Activated T-cell treated with anti-CD3 and anti-CD28 coated beads for 48 hours (primary cell): ENCODE results near the gene WRAP73.

ENCODE experiments used
- DNase-seq: peaks from one replicate; pipeline ENCODE4 v3.0.0-alpha.2; 2020; ENCODE audit warnings: low read depth

WRAP73 gene

DNA sequence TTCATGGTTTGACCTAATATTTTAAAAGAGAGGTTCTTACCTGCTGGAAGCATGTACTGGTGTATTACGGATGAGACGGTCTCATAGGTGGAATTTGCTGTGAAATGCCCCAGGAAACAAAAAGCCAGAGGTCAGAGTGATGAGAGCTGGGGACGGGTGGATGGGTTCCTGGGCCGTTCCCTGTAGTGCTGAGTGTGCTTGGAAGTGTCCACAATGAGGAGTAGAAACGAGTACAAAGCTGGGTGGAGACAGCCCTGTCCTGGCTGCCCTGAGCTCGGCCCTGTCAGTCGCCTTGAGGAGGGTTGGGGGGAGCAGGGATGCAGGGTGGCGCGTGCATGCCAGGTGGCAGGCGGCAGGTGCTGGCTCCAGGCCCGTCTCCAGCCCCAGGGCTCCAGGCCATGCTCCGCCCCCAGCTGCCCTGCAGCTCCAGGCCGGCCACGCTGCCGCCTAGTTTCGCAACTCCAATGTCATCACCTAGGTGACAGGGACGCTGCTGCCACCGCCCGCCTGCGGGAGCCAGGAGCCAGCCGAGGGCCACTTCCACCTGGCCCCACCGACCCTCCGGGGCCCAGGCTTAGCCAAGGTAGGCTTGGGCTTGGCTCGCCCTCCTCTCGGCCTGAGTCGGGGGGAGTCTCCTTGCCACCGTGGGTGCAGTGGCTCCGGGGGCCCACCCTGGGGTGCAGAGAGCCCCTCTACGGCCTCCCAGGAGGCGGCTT is 18.8 kb upstream of the WRAP73 start:
- no peak for DNase-seq

DNA sequence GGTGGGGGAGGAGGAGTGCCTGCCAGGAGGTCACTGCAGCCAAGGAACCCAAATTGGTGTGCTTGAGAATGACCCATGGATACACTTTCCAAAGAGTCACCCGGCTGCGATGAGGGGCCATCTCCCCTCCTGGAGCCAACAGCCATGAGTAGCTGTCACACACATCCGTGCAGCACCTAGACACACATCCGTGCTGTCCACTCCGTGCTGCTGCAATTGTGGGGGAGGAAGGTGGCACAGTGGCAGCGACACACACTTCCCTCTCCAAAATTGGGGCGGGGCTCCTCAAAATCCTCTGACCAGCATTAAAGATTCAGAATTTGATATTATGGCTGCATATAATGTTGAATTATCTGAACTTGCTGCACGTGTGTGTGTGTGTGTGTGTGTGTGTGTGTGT is 18.2 kb upstream of the WRAP73 start:
- no peak for DNase-seq

DNA sequence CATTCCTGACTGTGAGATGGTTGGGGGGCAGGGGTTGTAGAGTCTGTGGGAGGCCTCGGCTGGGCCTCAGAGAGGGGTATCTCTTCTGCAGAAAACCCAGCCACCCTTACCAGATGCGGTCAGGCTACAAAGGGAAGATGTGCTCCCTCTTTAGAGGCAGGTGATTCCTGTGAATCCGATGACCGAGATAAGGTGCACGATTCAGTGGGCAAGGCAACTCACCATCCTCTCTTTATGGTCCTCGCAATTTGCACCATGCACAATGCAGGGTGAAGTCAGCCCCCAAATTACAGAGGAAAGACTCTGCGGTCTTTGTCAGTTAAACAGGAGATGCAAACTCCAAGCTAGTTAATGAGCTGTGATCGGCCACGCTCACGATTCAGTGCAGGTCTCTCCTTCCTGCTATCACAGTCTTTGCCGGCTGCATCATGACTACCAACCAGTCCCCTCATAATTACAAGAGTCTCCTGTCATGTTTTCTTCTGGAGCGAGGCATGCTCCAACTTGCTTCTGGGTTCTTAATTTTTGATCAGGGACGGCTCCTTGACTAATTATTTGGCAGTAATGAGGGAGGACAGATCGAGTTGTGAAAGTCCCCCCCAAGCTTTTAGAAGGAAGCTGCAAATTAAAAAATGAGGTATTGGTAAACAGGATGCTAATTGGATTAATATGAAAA is 14.9 kb upstream of the WRAP73 start:
- DNase-seq: no peak

DNA sequence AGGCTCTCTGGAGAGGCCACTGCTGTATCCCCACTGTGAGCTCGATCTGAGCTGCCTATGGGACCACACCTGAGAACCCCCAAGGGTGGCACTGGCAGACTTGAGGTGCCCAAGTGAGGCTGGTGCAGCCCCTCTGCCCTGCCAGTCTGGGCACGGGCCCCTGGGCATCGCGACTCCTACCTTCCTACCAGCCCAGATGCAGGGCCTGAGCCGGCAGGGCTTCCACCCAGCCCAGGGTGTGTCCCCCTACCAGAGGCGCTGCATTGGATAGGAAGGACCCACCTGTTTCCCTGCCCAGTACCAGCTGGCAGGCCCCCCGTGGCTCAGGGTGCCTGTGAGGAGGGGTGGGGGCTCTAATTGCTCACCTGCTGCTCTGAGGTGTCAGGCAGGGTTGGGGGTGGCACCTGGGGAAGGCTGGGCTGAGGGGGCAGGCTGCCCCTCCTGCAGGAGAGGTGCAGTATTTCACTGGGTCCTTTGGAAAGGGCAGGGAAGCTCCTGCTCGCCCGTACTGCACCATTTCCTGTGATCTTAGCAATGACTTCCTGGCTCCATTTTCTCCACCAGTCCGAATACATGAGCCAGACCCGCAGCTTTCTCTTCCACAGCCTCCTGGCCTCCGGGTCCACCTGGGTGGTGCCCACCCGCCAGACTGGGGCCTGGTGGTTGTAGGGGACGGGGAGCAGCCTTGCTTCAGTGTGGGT is 14.2 kb upstream of the WRAP73 start:
- no peak for DNase-seq

DNA sequence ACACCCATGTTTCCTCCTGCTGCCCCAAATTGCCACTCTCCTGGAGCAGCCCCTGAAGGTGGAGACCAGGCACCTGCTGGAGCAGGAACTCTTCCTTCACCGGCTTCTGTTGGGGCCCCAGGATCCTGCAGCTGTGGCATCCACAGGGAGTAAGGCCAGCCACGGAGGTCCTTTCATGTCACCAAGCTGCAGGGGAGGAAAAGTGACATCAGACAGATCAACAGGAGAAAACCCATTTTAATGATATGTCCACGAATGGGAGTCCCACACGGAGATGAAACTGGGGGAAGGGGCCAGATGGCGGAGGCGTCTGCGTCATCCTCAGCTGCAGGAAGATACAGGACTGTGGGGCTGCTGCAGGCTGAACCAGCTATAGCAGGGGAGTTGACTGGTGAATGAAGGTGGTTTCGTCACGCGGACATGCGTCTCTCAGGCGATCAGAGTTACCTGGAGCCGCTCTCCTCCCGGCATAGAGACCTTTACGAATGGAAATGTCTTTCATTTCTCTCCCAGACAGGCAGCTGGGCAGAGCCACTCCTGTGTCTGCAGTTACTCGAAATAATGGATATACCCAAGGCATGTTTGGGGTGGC is 12.3 kb upstream of the WRAP73 start:
- no peak for DNase-seq

DNA sequence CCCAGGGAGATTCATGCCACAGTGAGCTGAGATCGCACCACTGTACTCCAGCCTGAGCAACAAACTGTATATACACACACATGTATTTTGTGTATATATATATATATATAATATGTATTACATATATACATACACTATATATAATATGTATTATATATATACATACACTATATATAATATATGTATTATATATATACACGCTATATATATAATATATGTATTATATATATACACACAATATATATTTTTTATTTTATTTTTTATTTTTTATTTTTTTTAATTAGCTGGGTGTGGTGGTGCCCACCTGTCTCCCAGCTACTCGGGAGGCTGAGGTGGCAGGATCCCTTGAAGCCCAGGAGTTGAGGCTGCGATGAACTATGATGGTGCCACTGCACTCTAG is 11.7 kb upstream of the WRAP73 start:
- DNase-seq: no peak

DNA sequence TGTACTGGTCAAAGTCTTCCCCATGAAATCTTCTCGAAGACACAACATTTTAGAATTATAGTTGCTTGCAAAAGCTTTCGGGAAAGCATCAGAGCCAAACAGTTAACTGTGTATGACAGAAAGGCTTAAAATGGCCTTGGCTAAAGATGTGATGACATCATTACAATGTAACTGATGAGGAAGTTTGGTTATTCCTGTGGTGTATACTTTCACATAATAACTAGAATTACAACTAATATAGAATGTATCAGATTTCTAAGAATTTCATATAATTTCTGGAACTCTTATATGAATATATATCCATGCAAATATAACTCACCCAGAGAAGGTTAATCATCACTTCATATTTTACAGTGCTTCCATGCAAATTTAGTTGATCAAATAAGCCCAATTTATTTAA is 10.8 kb upstream of the WRAP73 start:
- no peak for DNase-seq

DNA sequence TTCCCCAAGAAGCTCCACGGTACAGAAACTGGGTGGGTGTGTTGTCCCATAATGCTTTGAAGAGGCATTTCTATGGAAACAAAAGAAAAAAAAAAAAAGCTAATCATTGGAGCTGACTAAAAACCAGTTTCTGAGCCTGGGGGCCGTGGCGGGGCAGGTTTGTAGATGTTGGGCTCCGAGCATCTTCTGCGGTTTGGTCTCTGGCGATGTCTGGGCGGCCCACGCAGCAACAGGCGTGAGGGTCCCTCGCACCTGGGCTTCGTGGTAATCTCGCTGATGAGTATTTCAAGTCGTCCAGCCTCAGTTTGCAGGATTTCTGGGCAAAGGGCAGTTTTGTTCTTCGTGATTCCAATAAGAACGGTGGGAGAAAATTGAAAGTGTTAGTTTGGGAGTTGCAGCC is 9.2 kb upstream of the WRAP73 start:
- DNase-seq: no peak

DNA sequence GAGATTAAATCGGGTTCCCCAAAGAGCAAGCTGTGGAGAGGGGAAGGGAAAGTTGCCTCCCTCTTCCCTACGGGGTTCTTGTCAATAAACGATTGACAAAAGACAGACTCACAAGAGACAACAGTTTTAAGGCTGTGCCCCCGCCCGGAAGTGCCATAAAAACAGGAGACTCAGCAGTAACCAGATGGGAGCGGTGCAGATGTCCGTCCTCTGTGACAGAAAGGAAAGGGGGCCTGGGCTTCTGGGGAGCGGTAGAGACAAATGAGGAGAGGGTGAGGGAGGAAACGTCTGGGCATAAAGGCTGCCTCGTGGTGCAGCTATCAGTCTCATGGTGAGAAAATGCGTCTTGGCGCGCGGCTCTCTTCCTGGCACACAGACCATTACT is 8.3 kb upstream of the WRAP73 start:
- no peak for DNase-seq

DNA sequence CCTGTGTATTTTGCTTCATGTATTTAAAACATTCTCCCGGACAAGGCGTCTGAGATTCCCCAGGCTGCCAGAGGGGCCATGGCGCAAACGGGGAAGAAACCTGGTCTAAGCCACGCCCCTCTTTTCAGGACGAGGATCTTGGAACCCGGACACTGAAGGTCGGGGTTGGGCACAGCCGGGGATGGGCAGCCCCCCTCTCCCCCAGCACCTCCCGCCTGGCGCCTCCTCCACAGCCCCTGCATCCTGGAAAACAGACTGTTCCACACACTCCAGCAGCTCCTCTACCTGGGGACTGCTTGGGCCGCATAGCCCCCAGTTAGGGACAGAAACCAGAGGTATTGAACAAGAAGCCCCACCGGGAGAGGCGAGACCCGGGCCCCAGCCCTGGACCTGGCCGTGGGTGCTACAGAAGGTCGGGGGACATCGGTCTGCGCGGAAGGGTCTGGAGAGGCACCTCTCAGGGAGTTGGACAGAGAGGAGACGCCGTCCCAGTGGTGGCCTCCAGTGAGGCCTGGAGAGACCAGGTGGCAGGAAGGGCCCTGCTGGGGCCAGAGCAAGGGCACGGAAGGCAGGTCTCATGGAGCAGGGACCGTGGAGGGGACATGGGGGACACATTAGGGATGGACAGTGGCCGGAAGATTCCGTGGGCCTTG is 7.8 kb upstream of the WRAP73 start:
- DNase-seq: no peak

DNA sequence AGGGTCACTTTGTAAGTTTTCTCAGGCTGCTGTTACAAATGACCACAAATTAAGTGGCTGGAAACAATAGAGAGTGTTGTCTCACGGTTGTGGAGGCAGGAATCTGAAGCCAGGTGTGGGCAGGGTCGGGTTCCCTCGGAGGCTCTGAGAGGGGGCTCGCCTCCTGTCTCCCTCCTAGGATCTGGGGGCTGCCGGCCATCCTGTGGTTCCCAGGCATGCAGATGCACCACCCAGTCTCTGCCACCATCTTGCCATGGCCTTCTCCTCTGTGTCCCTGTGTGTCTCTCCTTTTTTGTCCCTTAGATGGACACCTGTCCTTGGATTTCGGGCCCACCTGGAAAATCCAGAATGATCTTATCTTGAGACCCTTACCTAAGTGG is 7.2 kb upstream of the WRAP73 start:
- no peak for DNase-seq

DNA sequence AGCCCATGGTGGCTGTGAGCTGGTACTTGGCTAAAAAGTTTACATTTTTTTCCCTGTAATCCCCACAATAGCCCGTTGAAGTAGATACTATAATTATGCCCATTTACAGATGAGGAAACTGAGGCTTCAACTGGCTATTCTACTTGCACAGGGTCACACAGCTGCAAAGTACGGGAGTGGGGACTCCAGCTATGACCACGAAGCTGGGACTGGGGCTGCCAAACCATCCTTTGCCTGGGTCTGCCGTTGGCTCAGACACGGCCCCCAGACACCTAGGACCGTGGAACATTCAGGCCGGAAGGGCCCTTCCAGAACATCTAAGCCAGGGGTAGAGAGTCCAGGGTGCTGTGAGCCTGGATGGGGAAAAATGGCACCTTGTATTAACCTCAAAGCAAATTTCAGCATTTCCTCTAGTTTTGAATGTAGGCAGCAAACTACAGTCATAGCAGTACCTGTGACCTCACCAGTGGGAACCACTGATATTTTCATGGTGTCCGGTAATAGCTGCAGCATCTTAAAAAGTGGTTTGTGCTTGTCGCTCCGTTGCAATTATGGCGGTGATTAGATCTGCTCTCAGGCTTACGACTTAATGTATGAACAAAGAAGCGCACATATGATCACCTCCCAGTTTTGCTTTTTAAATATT is 6.7 kb upstream of the WRAP73 start:
- no peak for DNase-seq

DNA sequence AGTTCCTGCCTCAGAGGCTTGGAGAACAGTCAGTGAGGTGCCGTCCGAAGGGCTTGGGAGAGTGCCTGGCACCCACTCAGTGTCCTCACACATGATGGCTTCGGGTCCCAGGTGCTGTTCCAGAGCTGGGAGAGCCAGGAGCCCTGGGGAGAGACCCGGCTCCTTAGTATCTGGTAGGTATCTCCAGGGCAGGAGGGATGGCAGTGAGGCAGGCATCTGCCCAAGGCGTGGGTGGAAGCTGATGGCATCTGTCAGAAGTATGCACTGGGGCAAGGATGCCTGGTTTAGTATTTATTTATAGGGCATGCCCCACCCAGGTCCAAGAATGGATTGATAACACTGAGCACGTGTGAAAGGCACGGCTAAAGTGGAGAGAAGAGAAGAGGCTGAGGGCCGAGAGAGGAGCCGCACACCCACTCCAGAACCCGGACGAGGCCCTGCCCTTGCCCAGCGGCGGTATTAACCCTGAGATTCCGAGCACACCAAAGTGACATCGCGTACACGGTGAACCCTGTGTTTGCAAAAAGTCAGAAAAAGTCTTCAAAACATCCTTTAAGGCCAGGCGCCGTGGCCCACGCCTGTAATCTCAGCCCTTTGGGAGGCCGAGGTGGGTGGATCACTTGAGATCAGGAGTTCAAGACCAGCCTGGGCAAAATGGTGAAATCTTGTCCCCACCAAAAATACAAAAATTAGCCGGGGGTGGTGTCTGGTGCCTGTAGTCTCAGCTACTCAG is 4.8 kb upstream of the WRAP73 start:
- no peak for DNase-seq

DNA sequence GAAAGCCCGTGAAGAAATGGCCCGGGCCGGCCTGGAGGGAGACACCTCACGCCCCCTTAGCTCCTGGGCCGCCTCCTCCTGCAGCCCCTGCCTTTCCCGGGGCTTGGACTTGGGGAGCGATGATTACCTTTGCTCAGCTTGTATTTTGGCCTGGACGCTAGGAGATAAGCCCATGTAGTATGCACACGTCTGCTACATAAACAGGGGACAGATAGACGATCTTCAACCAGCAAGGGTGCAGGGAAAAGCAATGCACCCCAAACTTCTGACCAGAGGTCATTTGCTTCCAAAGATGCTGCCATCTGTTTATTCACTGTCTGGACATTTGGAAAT is 3.3 kb upstream of the WRAP73 start:
- DNase-seq: no peak

DNA sequence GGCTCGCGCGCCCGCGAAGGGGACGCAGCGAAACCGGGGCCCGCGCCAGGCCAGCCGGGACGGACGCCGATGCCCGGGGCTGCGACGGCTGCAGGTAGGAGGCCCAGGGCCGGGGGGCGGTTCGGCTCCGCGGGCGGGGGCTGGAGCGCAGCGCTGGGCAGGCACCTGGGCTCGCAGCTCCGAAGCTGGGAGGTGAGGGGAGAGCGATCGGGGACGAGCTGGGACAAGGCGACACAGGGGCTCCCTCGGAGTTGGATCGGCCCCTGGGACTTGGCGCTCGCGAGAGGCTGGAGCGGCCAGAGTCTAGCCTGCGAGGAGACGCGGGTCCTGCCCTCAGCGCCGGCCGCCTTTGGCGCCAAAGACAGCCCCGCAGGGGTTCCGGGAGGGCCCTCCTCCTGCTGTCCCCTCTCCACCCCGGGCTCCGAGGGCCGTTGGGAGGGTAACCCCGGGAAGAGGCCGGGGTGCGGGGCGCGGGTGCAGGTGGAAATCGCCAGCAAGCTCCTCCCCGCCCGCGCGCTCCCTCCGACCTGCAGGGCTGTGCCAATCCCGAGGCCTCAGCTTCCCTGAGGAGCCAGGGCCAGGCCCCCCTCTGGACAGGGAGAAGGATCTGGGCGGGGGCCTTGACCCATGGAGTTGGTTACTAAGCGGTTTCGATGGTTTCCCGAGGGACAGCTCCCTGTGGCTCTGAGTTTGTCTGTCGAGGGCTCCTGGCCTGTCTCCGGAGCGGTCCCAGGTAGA is 2.8 kb upstream of the WRAP73 start:
- no peak for DNase-seq

DNA sequence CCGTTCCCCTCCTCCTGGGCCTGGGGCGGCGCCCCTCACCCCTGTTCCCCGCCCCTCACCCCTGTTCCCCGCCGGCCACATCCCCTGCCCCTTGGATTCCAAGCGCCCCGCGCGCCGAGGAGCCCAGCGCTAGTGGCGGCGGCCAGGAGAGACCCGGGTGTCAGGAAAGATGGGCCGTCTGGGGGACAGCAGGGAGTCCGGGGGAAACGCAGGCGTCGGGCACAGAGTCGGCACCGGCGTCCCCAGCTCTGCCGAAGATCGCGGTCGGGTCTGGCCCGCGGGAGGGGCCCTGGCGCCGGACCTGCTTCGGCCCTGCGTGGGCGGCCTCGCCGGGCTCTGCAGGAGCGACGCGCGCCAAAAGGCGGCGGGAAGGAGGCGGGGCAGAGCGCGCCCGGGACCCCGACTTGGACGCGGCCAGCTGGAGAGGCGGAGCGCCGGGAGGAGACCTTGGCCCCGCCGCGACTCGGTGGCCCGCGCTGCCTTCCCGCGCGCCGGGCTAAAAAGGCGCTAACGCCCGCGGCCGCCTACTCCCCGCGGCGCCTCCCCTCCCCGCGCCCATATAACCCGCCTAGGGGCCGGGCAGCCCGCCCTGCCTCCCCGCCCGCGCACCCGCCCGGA is 2.1 kb upstream of the WRAP73 start, which contains the start of gene TP73:
TSS of gene TP73 (plus strand) at position 587 of the 618 bp plus-strand sequence. CDS start 29,850 bp downstream, outside the sequence.
- no peak for DNase-seq

DNA sequence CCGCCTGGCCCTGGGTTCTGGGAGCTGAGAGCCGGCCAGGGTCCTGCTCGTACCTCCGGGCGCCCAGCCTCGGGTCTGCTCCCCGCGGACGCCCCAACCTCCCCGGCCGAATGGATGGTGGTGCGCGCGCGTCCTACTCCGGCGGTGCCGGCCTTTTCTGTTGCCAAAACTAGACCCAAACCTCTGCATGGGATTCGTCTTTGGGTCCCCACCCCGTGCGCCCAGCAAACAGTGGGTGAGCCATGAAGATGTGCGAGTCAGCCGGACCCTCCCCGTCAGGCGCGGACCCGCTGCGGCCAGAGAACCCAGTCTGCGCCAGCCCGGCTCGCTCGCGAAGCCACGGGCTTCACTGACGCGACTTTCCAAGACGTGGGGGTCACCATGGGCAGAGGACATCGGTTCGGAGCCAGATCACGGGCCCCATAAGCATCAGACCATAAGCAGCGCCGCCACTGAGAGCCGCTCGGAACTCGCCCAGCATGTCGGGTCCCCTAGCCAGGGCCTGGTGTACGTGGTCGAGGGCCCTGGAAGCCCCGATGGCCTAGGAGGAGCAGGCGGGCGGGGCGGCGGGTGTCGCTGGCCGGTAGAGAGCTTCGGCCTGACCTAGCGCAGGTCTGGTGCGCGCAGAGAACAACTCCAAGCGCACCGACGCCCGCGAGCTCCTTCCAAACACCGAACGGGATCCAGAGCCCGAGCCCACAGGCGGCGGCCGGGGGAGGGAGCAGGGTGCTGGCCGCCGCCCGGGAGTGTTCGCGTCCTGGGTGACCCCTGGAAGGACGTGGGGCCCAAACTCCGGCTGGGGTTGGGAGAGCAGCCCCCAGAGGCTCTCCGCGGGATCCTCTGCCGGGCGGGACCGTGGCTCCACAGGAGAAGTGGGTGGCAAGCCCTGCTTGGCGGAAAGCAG is 1.4 kb upstream of the WRAP73 start:
- DNase-seq: no peak

DNA sequence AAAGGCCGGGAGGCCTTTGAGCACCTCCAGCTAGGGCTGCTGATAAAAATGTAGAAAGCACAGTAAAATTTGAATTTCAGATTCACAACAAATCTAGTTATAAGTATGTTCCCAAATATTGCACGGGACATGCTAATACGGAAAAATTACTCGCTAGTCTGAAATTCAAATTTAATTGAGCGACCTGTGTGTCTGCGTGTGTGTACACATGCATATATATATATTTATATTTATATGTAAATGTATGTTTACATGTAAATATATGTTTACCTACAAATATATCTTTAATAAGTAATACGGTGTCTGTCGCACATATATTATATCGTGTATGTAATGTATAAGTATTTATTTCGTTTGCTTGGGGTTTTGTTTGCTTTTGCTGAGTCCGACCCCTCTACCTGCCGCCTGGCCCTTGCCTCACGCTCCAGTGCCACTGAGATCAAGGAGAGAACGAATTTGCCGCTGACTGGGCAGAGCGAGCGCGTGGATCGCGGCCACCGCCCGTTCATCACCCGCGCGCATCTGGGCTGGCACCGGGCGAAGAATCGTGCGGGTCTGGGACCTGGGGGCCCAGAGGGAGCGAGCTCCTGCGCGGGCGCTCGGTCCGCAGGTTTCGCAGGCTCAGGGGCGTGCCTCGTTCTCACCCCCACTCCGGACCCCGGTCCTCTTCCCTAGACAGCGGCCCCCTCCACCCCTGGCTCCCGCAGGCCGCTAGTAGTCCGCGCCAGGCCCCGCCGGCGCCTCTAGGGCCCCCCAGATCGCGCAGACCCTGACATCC is 534 bp upstream of the WRAP73 start:
- no peak for DNase-seq
